ENCODE data around the gene ZNF605. TPM values are rescaled to one million over a fixed set of nuclear protein-coding genes. Genes with fewer than 3 reads are reported as not detected.

ZNF605 gene
- polyA plus RNA-seq, 3 donors = 0.32 to 1.9 (median 0.80) TPM

DNA sequence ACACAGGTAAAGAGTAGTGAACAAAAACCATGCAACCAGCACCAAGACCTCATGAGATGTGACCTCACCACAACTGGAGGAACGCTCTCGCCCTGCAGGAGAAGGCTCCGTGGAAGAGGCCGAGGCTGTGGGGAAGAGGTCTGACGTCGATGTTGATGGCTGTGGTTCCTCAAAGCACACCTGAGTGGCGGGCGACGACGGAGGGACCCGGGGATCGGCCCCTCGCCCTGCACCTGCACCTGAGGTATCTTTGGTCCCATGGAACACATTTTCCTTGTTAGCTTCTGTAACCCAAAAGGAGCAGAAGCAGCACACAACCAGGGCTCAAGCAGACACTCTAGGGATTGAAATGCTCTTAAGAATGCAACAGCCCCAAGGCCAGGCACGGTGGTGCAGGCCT lies 86.6 kb downstream of the ZNF605 start:
- peaks cover 16% of the 10 kb centered on the region for H4K20me1 ChIP-seq (ENCODE audit: insufficient read depth, low read length)
- no peak overlapping the region for H3K4me3 Mint-ChIP-seq
- H3K36me3 ChIP-seq (replicated peaks in 1 of 2; ENCODE audit: control insufficient read depth in 1 of 2, insufficient read depth in 2 of 2, low read length in 2 of 2) = peaks cover 72 to 97% of the 10 kb centered on the region in 2 donors
- no peaks in the 10 kb centered on the region for H3K27me3 Mint-ChIP-seq (ENCODE audit: low read depth in 3 of 3)
- WGBS (ENCODE audit: insufficient coverage) = 96% methylated on average over 14 of the region's 14 CpGs
- H3K4me1 ChIP-seq (ENCODE audit: control insufficient read depth in 1 of 2, insufficient read depth in 2 of 2, low read length in 2 of 2) = no peaks in the 10 kb centered on the region
- H2AFZ ChIP-seq (ENCODE audit: insufficient read depth, low read depth, low read length, poor library complexity, severe bottlenecking) = no peak overlapping the region
- no peak overlapping the region for H3K4me3 ChIP-seq (replicated peaks in 1 of 3; ENCODE audit: low read depth in 2 of 3, low read length in 3 of 3)
- peaks cover 70 to 75% of the 10 kb centered on the region in 2 donors for H3K9me3 ChIP-seq (replicated peaks in 1 of 2; ENCODE audit: control insufficient read depth in 1 of 2, insufficient read depth in 1 of 2, low read length in 2 of 2)
- no peak for TF ChIP-seq CTCF (IDR thresholded peaks at IDR 0.05)
- peaks cover 7% of the 10 kb centered on the region for H3K79me2 ChIP-seq (ENCODE audit: insufficient read depth, low read length)
- H3K9me3 Mint-ChIP-seq = peaks cover 49 to 73% (median 63%) of the 10 kb centered on the region in 7 donors
- intact Hi-C loops (cut with micrococcal nuclease) = no loop called here
- DNase-seq = no peak
- no peaks in the 10 kb centered on the region for H3K4me1 Mint-ChIP-seq
- H3K36me3 Mint-ChIP-seq = peaks cover 76 to 91% of the 10 kb centered on the region in 2 donors
- no peak overlapping the region for H3K27ac Mint-ChIP-seq
- H3K4me2 ChIP-seq (replicated peaks; ENCODE audit: extremely low read depth, low read length, poor library complexity, severe bottlenecking) = no peak overlapping the region
- H3K9ac ChIP-seq (ENCODE audit: insufficient read depth, low read length, poor library complexity, severe bottlenecking) = no peak overlapping the region
- H3K27ac ChIP-seq (ENCODE audit: low read depth in 1 of 2, low read length in 2 of 2) = no peak overlapping the region
- no peaks in the 10 kb centered on the region for H3K27me3 ChIP-seq (ENCODE audit: control insufficient read depth in 2 of 2, insufficient read depth in 2 of 2, low read length in 2 of 2)

Small RNA genes within 50 kb of the gene (small RNA-seq; reads per million reads assigned to genes)
- gene RNU4ATAC12P (ENCODE audit: insufficient read length, low read depth) = not detected

Other genes starting within 250 kb of the ZNF605 start
- gene PGAM5, start 245.5 kb downstream of the ZNF605 start, polyA plus RNA-seq = 10 to 100 TPM in 1 of 3 donors, 1 to 10 TPM in 2; 7.0 to 10.3 (median 9.6) TPM
- gene ANKLE2, start 194.5 kb downstream of the ZNF605 start, polyA plus RNA-seq = 10 to 100 TPM; 10.1 to 88.4 (median 15.0) TPM
- 10 to 100 TPM in 1 of 3 donors, 1 to 10 TPM in 2; 1.2 to 12.0 (median 2.4) TPM for gene GOLGA3, start 127.4 kb downstream of the ZNF605 start, polyA plus RNA-seq
- 10 to 100 TPM; 28.0 to 76.3 (median 39.3) TPM for gene CHFR, start 68.7 kb downstream of the ZNF605 start, polyA plus RNA-seq
- 10 to 100 TPM in 1 of 3 donors, 1 to 10 TPM in 2; 3.3 to 17.6 (median 3.8) TPM for gene ZNF26, start 30.1 kb upstream of the ZNF605 start, polyA plus RNA-seq
- 1 to 10 TPM; 3.3 to 5.1 (median 5.1) TPM for gene ZNF84, start 81.2 kb upstream of the ZNF605 start, polyA plus RNA-seq
- gene ZNF140, start 124.6 kb upstream of the ZNF605 start, polyA plus RNA-seq = 10 to 100 TPM in 1 of 3 donors, 1 to 10 TPM in 2; 6.2 to 11.8 (median 6.3) TPM
- under 1 TPM; 0.08 to 0.45 (median 0.18) TPM for gene ZNF891, start 174.0 kb upstream of the ZNF605 start, polyA plus RNA-seq
- gene ZNF10, start 174.3 kb upstream of the ZNF605 start, polyA plus RNA-seq = under 1 TPM; 0.68 to 1.00 (median 0.79) TPM
- 1 to 10 TPM; 3.3 to 6.0 (median 5.8) TPM for gene ZNF268, start 225.2 kb upstream of the ZNF605 start, polyA plus RNA-seq

Measured in CD14-positive monocyte (primary cell).